T-helper 1 cell (primary cell): Measurements from ENCODE around the gene SAPCD1.

Experiments
- DNase-seq, 5 donors: peaks; one replicate each; pipeline ENCODE4 v3.0.0-alpha.2; 2012 to 2020

Gene SAPCD1

GRCh38 chr6:31752739-31753319, 9.6 kb upstream of the SAPCD1 start:
- no peak for DNase-seq

GRCh38 chr6:31758281-31758680, 4.2 kb upstream of the SAPCD1 start:
- DNase-seq = no peak

GRCh38 chr6:31760790-31761189, 1.7 kb upstream of the SAPCD1 start:
- no peak for DNase-seq

GRCh38 chr6:31761343-31761742, 1.1 kb upstream of the SAPCD1 start:
- DNase-seq = no peak

- DNase-seq = no peak
Measured at GRCh38 chr6:31762878-31763618, 592 bp downstream of the SAPCD1 start.

- DNase-seq = no peak
Measured at GRCh38 chr6:31763619-31763940, 1.1 kb downstream of the SAPCD1 start.

GRCh38 chr6:31764198-31764597, 1.7 kb downstream of the SAPCD1 start:
- DNase-seq = no peak

- no peak for DNase-seq
Measured at GRCh38 chr6:31765559-31765909, 3.1 kb downstream of the SAPCD1 start.

- DNase-seq = no peak
Measured at GRCh38 chr6:31765910-31766794, 3.7 kb downstream of the SAPCD1 start.

GRCh38 chr6:31767096-31767645, 4.7 kb downstream of the SAPCD1 start:
- no peak for DNase-seq

- DNase-seq = no peak
Measured at GRCh38 chr6:31768363-31769257, 6.2 kb downstream of the SAPCD1 start.

GRCh38 chr6:31769684-31770371, 7.4 kb downstream of the SAPCD1 start:
- DNase-seq = peak; percentile 58 to 85 (median 71)

- no peak for DNase-seq
Measured at GRCh38 chr6:31770860-31771259, 8.4 kb downstream of the SAPCD1 start.

GRCh38 chr6:31771992-31772358, 9.5 kb downstream of the SAPCD1 start:
- no peak for DNase-seq

- no peak for DNase-seq
Measured at GRCh38 chr6:31775184-31775583, 12.7 kb downstream of the SAPCD1 start.

GRCh38 chr6:31775633-31776484, 13.4 kb downstream of the SAPCD1 start:
- no peak for DNase-seq

- no peak for DNase-seq
Measured at GRCh38 chr6:31776485-31776988, 14.1 kb downstream of the SAPCD1 start.

- DNase-seq = peak; percentile 34 to 81 (median 48)
Measured at GRCh38 chr6:31776989-31777666, 14.7 kb downstream of the SAPCD1 start, which contains the start of gene VWA7. TSS of gene VWA7 (minus strand) at chr6:31777328. CDS start at chr6:31776779, 549 bp downstream.

- no peak for DNase-seq
Measured at GRCh38 chr6:31777667-31778050, 15.2 kb downstream of the SAPCD1 start.

GRCh38 chr6:31778193-31778592, 15.7 kb downstream of the SAPCD1 start:
- no peak for DNase-seq
